Muscle layer of duodenum (tissue), 2 donors: Measurements from ENCODE around the gene NRL.
A peak's percentile ranks its signal among the peaks of the same experiment; 100 is the strongest.

ENCODE experiments used
- H3K27ac ChIP-seq: one replicate; pipeline ENCODE4 v1.7.0; 2013; ENCODE audit warnings: mild to moderate bottlenecking, low read length
- H3K27me3 ChIP-seq: one replicate; pipeline ENCODE4 v1.7.0; 2013; ENCODE audit warnings: low read depth, mild to moderate bottlenecking, control low read depth, low read length
- H3K36me3 ChIP-seq, 2 donors: one replicate each; pipeline ENCODE4 v1.7.0; 2013; ENCODE audit warnings: low read length in 2 of 2, control low read depth in 1 of 2, mild to moderate bottlenecking in 1 of 2; ENCODE audit not compliant: insufficient read depth in 2 of 2, control insufficient read depth in 1 of 2
- H3K4me1 ChIP-seq, 2 donors: one replicate each; pipeline ENCODE4 v1.7.0; 2013; ENCODE audit warnings: low read length in 2 of 2, mild to moderate bottlenecking in 2 of 2, control low read depth in 1 of 2, moderate library complexity in 1 of 2; ENCODE audit not compliant: insufficient read depth in 2 of 2, control insufficient read depth in 1 of 2
- H3K4me3 ChIP-seq, 2 donors: one replicate each; pipeline ENCODE4 v1.7.0; 2013; ENCODE audit warnings: low read length in 2 of 2, low read depth in 1 of 2, mild to moderate bottlenecking in 1 of 2
- H3K9me3 ChIP-seq, 2 donors: one replicate each; pipeline ENCODE4 v1.7.0; 2013; ENCODE audit warnings: low read length in 2 of 2, control low read depth in 1 of 2, mild to moderate bottlenecking in 1 of 2; ENCODE audit not compliant: control insufficient read depth in 1 of 2
- donor health status: healthy.

The NRL gene

DNA sequence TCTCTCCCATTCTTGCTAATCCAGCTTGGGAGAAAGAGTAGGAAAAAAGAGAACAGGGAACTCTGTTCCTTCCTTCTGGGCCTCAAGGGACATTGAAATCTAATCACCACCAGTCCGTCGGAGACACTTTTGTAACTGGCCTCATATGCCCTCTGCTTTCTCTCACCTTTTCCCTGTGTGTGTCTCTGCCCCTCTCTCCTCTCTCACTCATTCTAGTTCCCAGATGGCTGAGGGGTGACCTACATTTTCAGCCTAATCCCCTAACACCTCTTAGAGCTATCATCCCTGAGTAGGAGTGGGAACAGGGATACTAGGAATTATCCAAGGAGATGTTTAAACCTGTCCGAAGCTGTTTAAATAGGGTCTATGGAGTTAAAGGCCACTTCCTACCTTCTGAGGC, 29.5 kb downstream of the NRL start:
- Histone ChIP-seq H3K36me3 (no peaks in the 10 kb centered on the region), H3K9me3 (no peaks in the 10 kb centered on the region), H3K27me3 (no peaks in the 10 kb centered on the region), H3K27ac (no peak overlapping the region), H3K4me3 (no peak overlapping the region), H3K4me1 (peaks cover 4 to 11% of the 10 kb centered on the region in 2 donors)

DNA sequence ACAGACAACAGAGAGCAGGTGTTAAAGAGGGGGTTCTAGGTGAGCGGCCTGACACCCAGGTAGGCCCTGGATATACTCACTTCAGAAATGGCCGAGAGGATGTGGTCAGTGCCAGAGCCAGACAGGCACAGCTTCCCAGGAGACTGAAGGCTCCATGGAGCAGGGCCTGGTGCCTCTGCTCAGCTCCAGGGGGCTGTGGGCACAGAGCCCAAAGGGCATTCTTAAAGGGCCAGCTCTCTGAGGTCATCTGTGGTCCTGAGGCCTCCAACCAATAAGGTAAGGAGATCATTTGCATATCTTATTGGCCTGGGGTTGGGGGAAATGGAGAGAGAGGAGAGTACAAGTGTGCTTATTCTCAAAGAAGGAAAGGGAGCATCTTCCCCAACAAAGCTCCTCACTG, 30.3 kb downstream of the NRL start:
- H3K36me3 ChIP-seq, result no peaks in the 10 kb centered on the region
- peaks cover 4 to 11% of the 10 kb centered on the region in 2 donors for H3K4me1 ChIP-seq
- H3K27me3 ChIP-seq, result no peaks in the 10 kb centered on the region
- H3K27ac ChIP-seq, result no peak overlapping the region
- H3K4me3 ChIP-seq, result no peak overlapping the region
- H3K9me3 ChIP-seq, result no peaks in the 10 kb centered on the region

DNA sequence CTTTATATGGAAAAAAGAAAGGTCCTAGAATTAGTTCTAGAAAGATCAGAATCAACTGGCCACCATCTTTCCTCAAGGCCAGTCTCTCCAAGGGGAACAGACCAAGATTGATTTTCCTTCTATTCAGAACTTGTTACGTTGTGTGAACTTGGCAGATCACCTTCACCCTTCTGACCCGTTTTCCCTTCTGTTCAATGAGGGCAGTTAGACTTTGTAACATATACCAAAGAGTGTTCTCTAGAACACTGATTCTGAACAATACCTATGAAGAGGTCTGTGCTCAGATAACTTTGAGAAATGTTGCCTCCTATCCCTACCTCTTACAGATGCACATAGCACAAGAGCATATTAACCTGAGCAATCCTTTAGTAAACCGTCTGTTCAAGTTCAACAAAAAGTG, 31.3 kb downstream of the NRL start:
- Histone ChIP-seq H3K27ac (no peak overlapping the region), H3K27me3 (no peaks in the 10 kb centered on the region), H3K4me1 (peaks cover 4 to 11% of the 10 kb centered on the region in 2 donors), H3K4me3 (no peak overlapping the region), H3K9me3 (no peaks in the 10 kb centered on the region), H3K36me3 (no peaks in the 10 kb centered on the region)

DNA sequence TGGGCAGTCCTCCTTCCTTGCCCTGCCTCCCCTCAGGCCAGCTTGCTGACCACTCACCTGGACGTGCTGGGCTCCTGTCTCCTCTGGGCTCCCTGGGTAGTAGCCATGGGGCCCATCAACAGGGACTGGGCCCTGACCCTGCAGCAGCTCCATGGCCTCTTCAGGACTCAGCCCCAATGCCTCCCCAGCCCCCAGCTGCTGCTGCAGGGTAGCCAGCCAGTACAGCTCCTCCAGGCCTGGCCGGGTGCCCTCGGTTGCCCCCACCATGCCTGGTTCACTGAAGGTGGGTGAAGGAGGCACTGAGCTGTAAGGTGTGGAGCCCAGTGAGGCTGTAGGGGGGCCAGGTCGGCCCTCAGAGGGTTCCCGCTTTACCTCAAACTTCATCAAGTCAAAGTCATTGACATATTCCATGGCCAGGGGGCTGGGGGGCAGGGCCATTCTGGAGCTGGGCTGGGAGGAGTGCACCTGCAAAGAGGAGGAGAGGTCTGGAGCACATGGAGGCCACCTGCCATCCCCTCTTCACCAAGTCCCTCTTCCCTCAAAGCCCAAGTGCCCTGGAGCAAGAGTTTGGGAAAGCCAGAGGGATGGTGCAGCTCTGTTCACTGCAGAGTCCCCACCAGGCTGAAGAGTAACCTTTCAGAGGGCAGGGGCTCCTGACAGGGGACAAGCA, 32.2 kb downstream of the NRL start:
- Histone ChIP-seq H3K36me3 (no peaks in the 10 kb centered on the region), H3K4me3 (no peak overlapping the region), H3K4me1 (peaks cover 4 to 11% of the 10 kb centered on the region in 2 donors), H3K9me3 (no peaks in the 10 kb centered on the region), H3K27me3 (no peaks in the 10 kb centered on the region), H3K27ac (no peak overlapping the region)

DNA sequence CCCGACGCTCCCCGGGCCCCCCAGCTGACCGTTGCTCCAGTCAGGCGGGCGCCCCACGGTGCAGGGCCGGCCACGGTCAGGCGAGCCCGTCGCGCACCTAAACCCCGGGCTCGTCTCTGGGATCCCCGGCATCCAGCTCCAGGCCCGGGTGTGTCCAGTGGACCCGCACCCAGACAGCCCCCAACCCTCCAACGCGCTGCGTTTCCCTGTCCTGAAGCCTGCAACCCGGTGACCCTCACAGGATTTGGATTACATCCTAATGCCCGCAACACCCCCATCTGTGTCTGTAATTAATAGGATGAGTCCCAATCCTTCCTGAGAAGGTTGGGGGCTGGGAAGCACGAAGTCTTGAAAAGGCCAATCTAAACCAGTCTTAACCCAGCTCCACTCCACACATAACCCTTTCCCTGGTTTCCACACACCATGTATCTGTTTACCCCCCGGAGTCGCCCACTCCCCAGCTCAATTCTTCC, 33.0 kb downstream of the NRL start:
- Histone ChIP-seq H3K4me3 (peak overlapping the region in 1 of 2 donors; percentile 58), H3K4me1 (peaks cover 4 to 11% of the 10 kb centered on the region in 2 donors), H3K36me3 (no peaks in the 10 kb centered on the region), H3K27me3 (no peaks in the 10 kb centered on the region), H3K27ac (no peak overlapping the region), H3K9me3 (no peaks in the 10 kb centered on the region)

DNA sequence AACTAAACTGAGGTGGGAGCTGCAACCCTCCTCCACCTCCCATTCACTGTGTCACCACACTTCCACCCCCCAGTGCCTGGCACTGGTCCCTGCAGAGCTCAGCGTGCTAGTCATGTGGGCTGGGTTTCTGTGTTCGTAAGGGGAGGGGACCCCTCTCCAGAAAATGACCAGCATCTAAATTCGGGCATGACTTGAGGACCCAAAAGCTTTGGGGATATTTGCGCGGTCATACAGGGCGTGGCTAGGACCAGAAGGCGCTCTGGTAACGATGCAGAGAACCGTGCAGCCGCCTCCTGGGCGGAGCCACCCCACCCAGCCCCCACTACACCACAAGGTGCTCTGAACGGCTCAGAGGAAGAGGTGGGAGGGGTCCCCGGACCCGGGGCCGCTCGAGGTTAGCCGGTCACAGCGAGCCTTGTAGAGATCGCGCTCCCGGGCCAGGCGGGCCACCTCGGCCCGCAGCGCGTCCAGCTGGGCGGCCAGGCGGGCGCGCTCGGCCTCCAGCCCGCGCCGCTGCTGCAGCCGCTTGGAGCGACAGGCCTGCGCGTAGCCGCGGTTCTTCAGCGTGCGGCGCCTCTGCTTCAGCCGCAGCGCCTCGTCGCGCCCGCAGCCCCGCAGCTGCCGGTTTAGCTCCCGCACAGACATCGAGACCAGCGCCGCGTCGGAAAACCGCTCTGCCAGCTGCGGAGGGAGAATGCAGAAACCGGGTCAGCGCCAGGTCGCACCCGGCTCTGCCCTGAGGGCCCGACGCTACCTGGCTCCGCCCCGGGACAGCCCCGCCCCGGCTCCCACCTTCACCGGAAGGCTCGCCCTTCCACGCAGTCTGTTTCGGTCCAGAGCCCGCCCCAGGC, 33.6 kb downstream of the NRL start:
- Histone ChIP-seq H3K4me1 (peaks cover 4 to 11% of the 10 kb centered on the region in 2 donors), H3K9me3 (no peaks in the 10 kb centered on the region), H3K4me3 (peak overlapping the region; percentile 58 to 65), H3K27ac (peak overlapping the region; percentile 49), H3K27me3 (no peaks in the 10 kb centered on the region), H3K36me3 (no peaks in the 10 kb centered on the region)

DNA sequence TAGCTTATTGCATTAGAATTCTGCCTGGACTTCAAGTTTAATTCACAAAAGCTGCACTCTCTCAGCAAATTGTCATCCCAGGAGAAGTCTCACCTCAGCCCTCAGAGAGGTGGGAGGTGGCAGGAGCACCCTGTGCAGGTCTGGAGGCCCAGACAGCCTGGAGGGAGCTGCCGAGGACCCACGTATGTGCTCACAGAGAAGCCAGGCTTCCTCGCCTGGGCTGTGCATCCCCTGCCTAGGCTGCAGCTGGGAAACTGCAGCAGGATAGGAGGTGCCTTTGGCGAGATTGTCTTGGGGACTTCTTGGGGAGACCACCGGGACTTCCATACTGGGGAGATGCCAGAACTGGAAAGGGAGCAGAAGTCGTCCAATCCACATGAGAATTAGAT, 34.6 kb downstream of the NRL start:
- H3K4me3 ChIP-seq, result no peak overlapping the region
- no peaks in the 10 kb centered on the region for H3K36me3 ChIP-seq
- H3K27me3 ChIP-seq, result no peaks in the 10 kb centered on the region
- H3K9me3 ChIP-seq, result no peaks in the 10 kb centered on the region
- H3K4me1 ChIP-seq, result peaks cover 4 to 11% of the 10 kb centered on the region in 2 donors
- no peak overlapping the region for H3K27ac ChIP-seq

DNA sequence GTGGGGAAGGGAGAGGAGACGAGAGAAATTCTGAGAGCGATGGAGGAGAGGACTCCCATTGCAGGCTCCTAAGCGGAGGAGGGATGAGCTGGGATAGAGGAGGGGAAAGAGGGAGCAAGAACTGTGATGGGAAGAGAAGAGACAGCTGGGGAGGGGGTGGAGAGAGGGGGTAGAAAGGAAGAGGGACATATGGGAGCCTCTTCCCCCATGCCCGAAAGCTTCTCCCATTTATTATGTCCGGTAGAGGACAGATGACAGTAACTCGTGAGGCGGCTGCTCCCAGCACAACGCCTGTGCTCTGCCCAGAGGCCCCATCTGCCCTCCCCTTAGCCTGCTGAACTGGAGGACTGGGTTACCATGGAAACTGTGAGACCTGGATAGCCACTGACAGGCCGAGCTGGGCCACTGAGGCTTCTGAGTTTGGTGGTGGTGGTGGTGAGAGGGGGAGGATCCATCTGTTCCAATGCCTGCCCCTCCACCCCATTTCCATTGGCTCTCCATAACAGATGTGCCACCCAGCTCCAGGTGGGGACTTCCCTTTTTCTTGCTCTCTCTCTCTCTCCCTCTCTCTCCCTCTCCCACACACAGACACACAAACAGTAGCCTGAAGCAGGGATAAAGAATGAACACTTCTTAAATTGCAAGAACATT, 35.1 kb downstream of the NRL start:
- Histone ChIP-seq H3K27ac (no peak overlapping the region), H3K4me3 (no peak overlapping the region), H3K4me1 (peaks cover 4 to 11% of the 10 kb centered on the region in 2 donors), H3K36me3 (no peaks in the 10 kb centered on the region), H3K9me3 (no peaks in the 10 kb centered on the region), H3K27me3 (no peaks in the 10 kb centered on the region)

DNA sequence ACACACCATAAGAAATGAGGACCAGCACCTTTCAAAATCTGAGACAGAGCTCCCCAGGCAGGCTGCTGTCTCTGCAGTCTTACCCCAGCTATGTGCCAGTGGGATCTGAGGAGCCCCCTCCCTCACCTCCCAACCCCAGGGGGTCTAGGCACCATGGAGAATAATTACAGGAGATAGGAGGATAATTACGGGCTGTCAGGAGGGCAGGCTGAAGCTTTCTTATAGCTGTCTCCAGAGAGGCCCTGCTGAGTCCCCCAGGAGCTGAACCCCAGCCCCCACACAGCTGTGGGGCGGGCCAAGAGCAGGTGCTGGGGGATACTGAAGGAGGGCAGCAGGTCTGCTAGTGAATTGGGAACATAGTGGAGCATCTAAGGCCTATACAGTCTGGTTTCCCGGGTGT, 36.6 kb downstream of the NRL start:
- Histone ChIP-seq H3K27me3 (no peaks in the 10 kb centered on the region), H3K9me3 (no peaks in the 10 kb centered on the region), H3K4me1 (peaks cover 4 to 11% of the 10 kb centered on the region in 2 donors), H3K4me3 (no peak overlapping the region), H3K36me3 (no peaks in the 10 kb centered on the region), H3K27ac (no peak overlapping the region)

DNA sequence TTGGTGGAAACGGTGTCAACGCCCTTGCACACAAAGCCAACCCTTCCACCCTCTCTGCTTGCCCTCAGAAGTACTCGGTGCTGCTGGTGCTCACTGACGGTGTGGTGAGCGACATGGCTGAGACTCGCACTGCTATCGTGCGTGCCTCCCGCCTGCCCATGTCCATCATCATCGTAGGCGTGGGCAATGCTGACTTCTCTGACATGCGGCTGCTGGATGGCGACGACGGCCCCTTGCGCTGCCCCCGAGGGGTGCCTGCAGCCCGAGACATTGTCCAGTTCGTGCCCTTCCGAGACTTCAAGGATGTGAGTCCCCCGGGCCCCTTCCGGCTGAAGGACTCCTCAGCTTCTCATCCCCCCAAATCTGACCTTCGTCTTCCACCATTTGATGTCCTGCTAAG, 37.7 kb downstream of the NRL start:
- no peak overlapping the region for H3K27ac ChIP-seq
- no peaks in the 10 kb centered on the region for H3K9me3 ChIP-seq
- H3K4me1 ChIP-seq, result peaks cover 4 to 11% of the 10 kb centered on the region in 2 donors
- no peaks in the 10 kb centered on the region for H3K36me3 ChIP-seq
- no peak overlapping the region for H3K4me3 ChIP-seq
- no peaks in the 10 kb centered on the region for H3K27me3 ChIP-seq

DNA sequence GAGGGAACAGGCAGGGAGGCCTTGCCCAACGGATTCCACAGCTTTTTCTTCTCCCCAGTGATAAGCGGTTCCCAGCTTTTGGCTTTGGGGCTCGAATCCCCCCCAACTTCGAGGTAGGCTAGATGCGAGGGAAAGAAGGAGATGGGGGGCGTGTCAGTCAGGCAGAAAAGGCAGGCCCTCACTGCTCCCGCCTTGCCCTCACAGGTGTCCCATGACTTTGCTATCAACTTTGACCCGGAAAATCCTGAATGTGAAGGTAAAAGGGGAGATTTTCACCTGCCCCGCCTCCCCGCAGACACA, 38.5 kb downstream of the NRL start:
- no peak overlapping the region for H3K4me3 ChIP-seq
- no peak overlapping the region for H3K27ac ChIP-seq
- H3K4me1 ChIP-seq, result peaks cover 4 to 13% of the 10 kb centered on the region in 2 donors

More for the DNA sequence above, 38.5 kb downstream of the NRL start:
- Histone ChIP-seq H3K9me3 (no peaks in the 10 kb centered on the region), H3K27me3 (no peaks in the 10 kb centered on the region), H3K36me3 (no peaks in the 10 kb centered on the region)
